RPMI8226 (cell line): ENCODE measurements around the gene AAK1.

Experiments
- DNase-seq: peaks from one replicate; pipeline ENCODE4 v3.0.0-alpha.2; 2015

Gene AAK1

DNA sequence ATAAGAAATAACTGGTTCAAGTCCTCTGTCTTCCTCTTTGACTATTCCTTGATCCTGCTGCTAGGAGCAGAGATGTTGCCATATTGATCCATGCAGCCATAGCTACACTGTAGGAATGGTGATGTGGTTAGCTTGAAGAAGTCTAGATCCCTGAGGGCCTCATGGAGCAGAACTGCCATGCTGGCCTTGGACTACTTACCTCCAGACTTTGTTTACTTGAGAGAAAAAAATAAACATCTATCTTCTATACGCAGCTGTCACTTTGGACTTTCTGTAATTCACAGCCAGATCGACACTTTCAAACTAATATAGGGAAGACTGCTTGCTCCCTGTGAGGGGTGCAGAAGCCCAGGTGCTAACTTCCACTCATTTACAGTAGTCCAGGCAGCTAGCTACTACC is 121.8 kb downstream of the AAK1 start:
- DNase-seq = no peak

DNA sequence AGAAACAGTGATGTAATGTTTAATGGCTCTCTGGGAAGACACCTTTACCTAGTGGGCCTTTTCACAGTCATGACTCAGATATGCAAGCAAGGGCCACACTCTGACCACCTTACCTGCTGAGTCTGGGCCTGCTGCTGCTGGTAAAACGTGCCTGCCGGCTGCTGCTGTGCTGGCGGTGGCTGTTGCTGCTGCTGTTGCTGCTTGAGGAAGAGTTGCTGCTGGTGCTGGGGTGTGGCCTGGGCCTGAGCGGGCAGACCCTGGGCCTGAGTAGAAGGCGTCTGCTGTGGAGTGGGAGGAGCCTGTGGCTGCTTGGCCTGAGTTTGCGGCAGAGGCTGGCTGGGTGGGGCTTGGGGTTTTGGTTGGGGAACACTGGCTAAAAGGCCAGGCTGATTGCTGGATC is 124.7 kb downstream of the AAK1 start:
- DNase-seq = no peak

DNA sequence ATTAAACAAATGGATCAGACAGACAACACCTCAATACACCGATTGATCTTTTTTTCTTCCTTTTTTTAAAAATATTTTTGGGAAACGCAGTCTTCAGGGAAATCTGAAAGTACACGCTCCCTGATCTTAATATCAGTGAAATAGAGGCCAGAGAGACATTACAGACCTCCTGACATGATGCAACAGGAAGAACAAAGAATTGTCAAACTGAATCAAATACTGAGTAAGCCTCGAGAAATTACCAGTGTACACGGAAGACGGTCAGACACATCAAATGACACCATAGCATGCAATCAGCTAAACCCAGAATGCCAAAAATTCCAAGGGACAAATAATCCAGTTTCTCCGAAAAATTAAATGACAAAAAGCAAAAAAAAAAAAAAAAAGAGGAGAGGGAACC is 126.1 kb downstream of the AAK1 start:
- DNase-seq = no peak

DNA sequence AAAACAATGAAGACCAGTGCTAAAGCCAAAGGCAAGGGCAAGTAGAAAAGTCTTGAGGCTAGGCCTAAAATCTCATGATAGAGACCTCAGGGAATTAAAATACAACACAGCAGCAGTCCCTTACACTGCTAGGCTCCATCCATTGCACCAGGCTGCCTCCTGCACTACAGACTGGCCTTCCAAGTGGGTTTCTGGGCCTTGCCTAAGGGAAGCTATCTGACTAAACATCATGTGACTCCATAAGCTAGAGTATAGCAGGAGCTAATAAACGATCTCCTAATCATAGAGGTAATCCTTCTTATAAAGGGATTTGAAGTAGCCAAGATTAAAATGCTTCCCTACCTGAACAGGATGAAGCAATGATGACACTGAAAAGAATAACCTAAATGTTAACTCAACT is 128.7 kb downstream of the AAK1 start:
- DNase-seq = no peak

DNA sequence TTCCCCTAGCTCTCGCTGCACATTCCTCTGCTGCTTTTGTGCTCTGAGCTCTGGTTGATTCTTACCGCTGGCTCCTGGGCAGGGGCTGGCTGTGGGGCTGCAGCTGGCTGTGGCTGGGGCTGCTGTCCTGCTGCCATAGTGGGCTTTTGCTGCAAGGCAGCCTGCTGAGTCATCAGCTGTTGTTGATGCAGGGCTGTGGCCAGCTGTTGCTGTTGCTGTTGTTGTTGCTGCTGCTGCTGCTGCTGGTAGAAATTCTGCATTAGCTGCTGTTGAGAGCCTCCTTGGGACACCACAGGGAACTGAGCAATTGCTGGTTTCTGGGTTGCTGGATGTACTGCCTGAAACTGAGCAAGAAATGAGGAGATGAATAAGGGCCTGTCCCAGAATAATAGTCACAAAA is 129.1 kb downstream of the AAK1 start:
- DNase-seq = no peak

DNA sequence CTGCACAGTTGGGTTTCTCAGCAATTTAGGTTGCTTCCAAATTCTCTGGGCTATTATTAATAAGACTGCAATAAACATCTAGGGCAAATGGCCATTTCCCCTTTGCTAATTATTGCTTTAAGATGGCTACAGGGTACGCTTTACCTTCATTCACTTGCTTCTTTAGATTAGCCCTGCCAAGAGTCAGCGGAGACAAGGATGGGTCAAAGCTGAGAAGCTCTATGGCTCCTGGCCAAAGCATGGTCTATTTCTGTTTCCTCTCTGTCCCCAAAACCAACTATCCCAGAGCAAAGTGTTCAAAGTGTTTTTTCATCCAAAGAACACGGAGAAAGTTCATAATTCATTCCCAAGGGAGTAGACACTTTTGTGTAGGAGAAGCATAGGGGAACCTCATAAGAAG is 131.1 kb downstream of the AAK1 start:
- DNase-seq = no peak

DNA sequence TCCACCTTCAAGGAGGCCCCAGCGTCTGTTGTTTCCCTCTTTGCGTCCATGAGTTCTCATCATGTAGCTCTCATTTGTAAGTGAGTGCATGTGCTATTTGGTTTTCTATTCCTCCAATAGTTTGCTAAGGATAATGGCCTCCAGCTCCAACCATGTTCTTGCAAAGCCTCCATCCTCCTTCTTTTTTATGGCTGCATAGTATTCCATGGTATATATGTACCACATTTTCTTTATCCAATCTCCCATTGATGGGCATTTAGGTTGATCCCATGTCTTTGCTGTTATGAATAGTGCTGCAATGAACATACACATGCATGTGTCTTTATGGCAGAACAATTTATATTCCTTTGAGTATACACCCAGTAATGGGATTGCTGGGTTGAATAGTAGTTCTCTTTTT is 133.3 kb downstream of the AAK1 start:
- DNase-seq = no peak

DNA sequence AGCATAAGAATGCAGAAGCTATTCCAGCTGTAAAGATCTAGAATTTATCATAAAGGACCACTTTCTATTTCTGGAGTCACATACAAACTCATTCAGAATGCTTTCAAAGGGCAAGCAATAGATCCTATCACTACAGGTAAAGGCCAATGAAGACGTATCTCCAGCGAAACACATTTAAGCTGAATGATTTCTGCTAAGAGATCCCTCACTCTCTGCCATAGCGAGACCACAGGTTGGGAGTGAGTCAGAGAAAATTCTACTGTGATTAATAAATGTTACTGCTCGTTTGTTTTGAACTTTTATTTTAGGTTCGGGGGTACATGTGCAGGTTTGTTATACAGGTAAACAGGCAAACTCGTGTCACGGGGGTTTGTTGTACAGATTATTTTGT is 133.8 kb downstream of the AAK1 start:
- DNase-seq = no peak

DNA sequence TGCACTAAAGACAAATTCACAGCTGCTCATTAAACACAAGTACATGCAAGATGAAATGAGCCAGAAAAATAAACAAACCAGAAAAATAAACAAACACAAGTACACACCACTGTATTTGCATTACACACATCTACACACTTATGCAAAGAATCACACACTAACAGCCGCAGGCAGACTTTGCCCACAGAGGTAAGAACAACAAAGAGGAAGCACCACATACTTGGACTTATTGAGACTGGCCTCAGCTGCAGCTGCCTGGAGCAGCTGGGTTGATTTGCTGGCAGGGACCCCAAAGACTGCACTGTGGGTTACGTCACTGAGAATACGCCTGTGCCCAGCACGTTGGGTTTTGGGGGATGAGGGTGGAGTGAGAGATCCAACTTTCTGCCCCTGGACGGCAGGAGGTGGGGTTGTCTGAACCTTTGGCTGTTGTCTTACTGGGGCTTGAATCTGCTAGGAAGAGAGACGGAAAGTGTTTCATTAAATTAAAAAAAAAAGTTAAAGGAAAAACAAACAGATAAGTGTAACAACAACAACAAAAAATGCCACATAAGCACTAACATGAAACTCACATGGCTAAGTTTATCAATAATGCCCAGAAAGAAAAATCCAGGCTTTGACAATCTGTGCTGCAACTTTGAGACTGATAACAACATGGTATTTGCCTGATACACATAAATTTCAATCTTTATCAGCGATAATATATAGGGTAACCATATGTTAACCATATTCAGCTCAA is 134.4 kb downstream of the AAK1 start:
- DNase-seq = no peak

DNA sequence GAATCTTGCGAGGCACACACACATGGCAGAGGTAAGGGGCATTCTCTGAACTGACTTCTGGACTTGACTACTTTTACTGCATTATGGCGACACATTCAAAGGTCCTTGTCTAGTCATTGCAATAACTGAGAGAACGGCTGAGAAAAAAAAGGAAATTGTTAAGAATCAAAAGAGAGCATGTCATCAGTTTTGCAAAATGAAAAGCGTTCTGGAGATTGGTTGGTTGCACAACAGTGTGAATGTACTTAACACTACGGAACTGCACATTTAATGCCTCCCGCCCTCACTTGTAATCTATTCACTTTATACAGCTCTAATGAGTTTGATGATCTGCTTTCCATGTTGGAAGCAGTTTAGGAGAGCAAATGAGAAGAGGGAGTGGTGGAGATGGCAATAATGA is 137.8 kb downstream of the AAK1 start:
- DNase-seq = no peak

DNA sequence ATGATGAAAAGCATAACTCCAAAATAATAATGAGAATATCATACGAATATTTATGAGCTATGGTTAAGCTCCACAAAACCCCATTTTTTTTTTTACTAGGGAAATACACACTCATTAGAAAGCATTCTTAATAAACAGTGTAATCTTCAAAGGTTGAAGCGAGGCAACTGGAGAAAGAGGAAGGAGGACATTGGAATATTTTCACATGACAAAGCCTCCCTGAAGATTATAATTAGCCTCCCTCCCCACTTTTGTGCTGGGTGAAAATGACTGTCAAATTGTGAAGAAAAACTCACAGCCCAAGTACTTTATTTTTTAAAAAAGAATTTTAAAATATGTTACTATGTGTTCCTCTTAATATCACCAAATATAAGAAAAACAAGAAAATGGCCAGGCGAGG is 142.2 kb downstream of the AAK1 start:
- DNase-seq = no peak

DNA sequence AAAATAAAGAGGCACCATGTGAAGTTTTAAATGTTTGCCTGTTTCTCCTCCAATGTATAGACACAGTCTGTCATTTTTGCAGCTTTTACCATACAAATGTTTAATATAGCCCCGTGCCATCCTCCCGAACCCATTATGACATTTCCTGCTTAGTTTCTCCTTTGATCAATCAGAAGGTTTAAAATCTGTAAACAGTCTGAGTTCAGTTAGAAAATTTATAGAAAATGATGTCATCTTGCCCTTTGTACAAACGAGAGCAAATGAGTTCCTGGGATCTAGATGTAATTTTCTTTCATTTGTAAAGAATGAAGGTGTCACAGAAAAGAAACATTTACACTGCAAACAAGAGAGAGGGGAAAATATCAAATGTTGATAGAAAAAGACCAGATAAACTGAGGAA is 143.6 kb downstream of the AAK1 start:
- DNase-seq = no peak

DNA sequence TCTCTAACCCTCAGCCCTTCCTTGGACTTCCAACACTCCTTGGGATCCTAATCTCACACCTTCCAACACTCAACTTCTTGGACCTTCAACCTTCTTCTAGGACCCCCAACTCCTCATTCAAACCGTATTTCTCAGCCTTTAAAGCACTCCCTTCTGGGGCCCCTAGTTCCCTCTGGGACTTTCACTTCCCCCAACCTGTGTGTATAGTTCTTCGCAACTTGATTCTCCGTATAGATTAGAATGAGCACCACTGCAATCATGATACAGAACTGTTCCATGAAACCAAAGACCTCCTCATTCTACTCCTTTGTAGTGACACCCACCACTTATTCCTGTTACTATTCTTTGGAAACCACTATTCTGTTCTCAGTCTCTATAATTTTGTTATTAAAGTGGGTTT is 144.3 kb downstream of the AAK1 start:
- DNase-seq = no peak

DNA sequence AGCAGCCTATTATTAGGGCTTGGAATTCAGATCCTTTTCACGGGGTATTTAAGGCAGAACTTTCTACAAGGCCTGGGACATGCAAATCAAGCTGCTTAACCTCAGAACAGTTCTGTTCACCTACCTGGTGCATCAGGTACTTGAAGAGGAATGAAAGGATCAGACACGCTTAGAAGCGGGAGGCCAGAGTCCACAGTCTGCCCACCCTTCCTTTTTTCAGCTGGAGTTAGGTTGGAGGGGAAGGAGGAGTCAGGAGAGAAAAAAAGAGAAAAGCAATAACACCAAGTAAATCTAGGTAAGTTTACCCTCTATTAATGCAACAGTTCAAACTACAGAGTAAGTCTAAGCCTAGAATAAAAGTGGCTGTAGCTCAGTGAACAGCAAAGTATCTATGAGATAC is 147.7 kb downstream of the AAK1 start:
- no peak for DNase-seq

DNA sequence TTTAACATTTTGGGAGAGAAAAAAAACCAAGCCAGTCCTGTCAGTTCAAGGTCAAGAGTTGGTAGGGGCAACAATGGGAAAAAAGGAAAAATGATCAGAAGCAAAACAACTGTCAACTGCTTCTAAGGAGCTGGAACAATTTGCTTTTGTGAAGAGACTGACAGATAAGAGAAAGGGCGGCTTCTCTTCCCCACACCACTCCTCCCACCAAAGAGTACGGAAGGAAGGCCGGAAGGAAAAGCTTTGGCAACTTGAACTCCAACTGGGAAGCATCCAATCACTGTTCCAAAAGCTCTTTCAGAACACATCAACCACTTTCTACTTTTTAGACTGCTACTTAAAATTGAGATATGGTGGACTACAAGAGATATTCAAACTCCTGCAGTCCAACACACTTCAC is 148.5 kb downstream of the AAK1 start:
- DNase-seq = no peak

DNA sequence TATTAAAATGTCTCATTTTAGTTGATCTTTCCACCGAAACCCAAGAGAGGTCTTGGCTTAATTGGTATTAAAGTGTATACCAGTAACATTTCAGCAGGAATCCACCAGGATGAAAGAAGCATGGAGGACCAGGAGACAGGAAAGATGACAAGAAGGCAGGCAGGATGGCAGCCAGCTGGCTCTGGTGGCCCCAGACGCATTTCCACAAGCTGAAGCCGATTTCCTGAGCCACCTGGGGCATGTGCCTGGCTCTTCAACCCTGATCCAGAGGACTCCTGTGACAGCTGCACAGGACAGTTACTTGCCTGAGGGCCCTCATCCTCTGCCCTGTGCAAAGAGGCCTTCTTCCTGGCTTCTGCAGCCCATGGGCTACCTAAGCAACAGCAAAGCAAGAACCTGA is 149.4 kb downstream of the AAK1 start:
- DNase-seq = no peak

DNA sequence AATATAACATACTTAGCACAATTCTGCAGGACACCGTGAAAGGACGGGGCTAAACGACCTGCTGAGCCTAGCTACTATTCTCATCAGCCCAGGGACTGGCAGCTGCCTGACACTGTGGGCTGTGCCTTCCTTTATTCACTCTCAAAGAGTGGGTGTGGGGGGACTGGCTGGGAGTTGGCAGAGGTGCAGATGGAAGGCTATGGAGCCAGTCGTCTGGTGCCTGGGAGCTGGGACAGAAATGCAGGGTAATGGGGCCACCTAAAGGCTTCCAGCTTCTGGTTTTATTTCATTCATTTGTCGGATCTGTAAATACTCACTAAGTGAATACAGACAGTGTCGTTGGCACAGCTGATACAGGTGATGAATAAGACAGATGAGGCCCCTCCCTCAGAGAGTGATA is 150.3 kb downstream of the AAK1 start:
- no peak for DNase-seq

DNA sequence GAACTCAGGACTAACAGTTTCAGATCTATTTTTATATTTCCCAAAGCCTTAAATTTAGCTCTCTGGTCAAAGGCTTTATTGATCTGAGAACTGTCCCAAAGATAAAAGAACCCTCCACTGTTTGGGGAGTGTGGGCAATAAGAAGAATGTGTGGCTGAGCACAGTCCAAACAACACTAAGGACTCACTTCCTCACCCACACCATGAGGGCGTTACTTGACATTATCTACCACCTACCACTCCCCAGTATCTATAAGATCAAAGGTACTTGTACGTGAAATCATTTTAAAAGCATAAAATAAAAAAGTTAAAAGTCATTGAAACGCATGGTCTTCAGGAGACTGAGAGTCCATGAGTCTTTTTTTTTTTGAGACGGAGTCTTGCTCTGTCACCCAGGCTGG is 151.7 kb downstream of the AAK1 start:
- DNase-seq = no peak

DNA sequence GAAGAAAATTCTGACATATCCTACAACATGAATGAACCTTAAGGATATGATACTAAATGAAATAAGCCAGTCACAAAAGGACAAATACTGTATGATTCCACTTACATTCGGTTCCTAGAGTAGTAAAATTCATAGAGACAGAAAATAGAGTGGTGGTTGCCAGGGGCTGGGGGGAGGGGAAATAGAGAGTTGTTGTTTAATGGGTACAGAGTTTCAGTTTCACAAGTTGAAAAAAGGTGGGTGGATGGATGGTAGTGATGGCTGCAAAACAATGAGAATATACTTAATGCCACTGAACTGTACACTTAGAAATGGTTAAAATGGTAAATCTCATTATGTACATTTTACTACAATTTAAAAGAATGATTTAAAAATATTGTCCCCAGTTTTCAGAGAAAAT is 153.1 kb downstream of the AAK1 start:
- peak; percentile 73 for DNase-seq

DNA sequence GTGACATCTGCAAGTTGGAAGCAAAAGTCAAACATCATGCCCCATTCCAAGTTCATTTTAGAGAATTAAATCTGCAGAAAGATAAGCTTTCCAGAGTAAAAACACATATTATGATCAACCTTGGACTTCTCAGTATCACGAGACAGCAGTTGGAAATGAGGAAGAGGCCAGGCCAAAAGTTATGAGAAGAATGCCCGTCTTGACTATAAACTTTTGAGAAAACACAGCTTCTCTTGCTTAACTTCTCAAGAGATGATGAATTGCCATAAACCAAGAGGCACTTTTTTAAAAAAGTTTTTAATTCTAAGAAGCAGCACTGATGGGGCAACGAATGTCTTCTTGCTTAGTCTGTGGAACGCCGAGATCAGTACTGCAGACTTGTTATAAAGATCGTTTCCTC is 153.7 kb downstream of the AAK1 start:
- DNase-seq = no peak

DNA sequence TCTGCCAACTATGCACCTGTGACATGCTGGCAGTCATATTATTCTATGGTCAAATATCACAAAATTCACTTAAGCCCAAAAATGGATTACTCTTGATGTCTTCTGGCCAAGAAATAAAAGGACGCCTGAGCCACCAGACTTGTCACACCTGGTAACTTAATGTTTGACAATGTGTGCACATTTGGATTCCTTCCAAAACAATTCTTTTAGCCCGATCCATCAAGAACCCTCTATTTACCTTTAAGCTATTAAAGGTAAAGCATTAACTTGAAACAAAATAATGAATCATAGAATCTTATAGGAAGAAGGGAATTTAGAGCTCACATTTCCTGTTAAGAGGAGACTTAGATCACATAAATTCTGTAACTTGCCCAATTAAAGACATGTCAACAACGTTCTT is 159.8 kb downstream of the AAK1 start:
- DNase-seq = no peak

DNA sequence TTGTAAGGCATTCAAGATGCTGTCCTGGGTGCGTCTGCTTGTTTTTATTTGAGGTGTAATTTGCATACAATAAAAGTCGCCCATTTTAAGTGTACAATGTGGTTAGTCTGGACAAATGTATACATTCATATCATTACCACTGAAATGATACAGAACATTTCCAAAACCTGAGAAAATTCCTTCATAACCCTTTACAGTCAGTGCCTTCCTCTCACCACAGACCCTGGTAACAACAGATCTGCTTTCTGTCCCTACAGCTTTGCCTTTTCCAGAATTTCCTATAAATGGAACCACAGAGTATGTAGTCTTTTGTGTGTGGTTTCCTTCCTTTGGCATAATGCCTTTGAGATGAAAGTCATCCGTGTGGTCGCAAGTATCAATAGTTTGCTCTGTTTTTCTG is 160.5 kb downstream of the AAK1 start:
- no peak for DNase-seq

DNA sequence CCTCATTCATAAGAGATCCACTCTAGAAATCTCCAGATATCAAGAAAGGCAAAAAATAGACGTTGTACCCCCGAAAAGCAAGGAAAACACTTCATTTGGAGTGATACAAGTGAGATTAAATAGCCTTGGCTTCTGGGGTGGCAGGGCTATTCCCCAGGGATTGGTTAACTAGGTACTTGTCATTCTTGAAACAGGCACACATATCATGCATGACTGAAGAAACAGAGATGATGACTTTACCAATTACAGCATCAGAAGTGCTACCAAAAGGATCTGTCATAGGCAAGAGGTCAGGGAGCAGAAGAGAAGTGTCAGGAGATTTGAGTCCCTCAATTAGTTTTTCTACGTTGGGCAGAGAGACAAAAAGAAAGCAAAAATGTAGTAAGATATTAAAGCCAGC is 161.1 kb downstream of the AAK1 start:
- no peak for DNase-seq

DNA sequence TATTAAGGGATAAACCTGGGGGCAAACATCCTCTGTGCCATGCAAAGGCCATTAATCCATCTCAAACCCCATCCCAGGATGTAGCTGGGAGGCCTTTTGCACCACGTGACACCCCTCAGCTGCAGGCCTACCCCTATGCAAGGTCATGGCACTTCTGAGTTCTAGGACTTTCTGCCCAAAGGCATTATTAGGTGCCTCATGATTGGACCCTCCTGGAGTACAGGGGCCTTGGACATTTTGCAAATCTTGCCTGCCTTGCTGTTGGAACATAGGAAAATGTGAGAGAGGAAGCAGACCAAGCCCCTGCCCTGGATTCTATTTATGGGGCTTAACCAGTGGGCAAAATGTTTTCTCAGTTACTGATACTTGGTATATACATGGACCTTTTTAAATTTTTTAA is 162.1 kb downstream of the AAK1 start:
- no peak for DNase-seq

DNA sequence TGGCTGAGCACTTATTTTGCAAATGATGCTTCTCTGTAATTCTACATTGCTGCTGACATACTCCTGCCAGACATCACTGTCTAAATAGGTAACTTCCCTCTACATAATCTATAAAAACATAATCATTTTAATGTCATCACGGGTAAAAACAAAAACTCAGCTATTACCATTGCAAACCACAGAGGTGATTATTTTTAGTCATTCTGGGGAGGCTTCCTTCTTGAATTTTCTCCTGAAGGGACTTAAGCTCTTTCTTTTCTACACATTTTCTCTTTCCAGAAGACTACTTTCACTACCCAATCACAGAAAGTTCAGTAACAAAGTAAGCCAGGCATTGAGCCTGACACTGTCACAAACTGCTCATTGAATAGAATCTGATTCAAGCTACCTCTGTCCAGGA is 165.9 kb downstream of the AAK1 start:
- no peak for DNase-seq

DNA sequence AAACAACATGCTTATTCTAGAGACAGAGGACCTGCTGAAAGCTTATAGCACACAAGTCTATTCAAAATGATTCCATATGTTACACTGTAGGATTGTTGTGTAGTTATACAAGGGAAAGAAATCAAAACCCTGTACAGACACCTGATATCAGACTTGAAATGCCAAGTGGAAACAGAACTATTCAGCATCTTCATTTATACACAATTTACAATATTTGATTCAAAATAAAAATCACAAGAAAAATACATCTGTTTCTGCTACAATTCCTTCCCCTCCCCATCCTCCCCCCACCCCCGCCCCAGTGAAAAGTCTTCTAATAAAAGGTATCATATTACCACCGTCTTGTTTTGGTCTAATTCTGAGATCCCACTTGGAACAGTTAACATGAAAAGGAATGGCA is 168.9 kb downstream of the AAK1 start:
- DNase-seq = no peak
